Kidney epithelial cell (primary cell): ENCODE results near the gene LRP1. TPM values are rescaled to one million over a fixed set of nuclear protein-coding genes. Genes with fewer than 3 reads are reported as not detected.

ENCODE experiments used
- DNase-seq: peaks from one replicate; pipeline ENCODE4 v3.0.0-alpha.2; 2010; ENCODE audit warnings: low read depth
- H3K27me3 ChIP-seq: 2 replicates; pipeline ENCODE4 v1.6.0; 2011; ENCODE audit warnings: low read length; ENCODE audit not compliant: control insufficient read depth, insufficient read depth
- H3K36me3 ChIP-seq: 2 replicates; pipeline ENCODE4 v1.5.1; 2011; ENCODE audit warnings: low read length; ENCODE audit not compliant: control insufficient read depth, insufficient read depth
- H3K4me3 ChIP-seq: 2 replicates; pipeline ENCODE4 v1.5.1; 2011; ENCODE audit warnings: low read depth, mild to moderate bottlenecking, control low read depth, low read length
- total RNA-seq: library from RNA; depleted of rRNA; stranded (reverse); fragments of >200 nt; gene quantifications from 2 replicates; pipeline ENCODE4 v1.2.3, GENCODE V29; 2015
- TF ChIP-seq, protein P1 (sequence below): IDR thresholded peaks from 2 replicates; pipeline ENCODE4 v1.5.1; 2011; ENCODE audit warnings: mild to moderate bottlenecking, moderate library complexity, low read length, control low read depth, inconsistent platforms; ENCODE audit not compliant: insufficient read depth, poor library complexity, severe bottlenecking

Gene LRP1
- total RNA-seq, 1 donor from 2014 or later = 40.2 TPM

DNA sequence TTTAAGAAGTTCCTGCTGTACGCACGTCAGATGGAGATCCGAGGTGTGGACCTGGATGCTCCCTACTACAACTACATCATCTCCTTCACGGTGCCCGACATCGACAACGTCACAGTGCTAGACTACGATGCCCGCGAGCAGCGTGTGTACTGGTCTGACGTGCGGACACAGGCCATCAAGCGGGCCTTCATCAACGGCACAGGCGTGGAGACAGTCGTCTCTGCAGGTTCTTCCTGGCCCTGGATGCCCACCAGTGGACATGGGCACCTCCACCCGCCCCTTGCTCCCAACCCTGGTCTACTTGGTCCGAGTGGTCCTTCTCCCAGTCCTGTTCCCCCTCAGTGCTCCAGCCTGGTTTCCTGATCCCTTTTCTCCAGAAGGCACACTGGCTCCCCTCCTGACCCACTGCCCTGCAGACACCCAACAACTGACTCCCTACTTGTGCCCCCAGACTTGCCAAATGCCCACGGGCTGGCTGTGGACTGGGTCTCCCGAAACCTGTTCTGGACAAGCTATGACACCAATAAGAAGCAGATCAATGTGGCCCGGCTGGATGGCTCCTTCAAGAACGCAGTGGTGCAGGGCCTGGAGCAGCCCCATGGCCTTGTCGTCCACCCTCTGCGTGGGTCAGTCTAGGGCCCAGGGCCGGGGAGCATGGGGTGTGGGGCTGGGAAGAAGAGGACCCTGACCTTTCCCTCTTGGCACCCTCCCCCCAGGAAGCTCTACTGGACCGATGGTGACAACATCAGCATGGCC lies 51.2 kb downstream of the LRP1 start:
- no peaks in the 10 kb centered on the region for H3K27me3 ChIP-seq
- H3K36me3 ChIP-seq = peaks cover 2% of the 10 kb centered on the region
- H3K4me3 ChIP-seq = no peak overlapping the region
- TF ChIP-seq, protein P1, sequence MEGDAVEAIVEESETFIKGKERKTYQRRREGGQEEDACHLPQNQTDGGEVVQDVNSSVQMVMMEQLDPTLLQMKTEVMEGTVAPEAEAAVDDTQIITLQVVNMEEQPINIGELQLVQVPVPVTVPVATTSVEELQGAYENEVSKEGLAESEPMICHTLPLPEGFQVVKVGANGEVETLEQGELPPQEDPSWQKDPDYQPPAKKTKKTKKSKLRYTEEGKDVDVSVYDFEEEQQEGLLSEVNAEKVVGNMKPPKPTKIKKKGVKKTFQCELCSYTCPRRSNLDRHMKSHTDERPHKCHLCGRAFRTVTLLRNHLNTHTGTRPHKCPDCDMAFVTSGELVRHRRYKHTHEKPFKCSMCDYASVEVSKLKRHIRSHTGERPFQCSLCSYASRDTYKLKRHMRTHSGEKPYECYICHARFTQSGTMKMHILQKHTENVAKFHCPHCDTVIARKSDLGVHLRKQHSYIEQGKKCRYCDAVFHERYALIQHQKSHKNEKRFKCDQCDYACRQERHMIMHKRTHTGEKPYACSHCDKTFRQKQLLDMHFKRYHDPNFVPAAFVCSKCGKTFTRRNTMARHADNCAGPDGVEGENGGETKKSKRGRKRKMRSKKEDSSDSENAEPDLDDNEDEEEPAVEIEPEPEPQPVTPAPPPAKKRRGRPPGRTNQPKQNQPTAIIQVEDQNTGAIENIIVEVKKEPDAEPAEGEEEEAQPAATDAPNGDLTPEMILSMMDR = no peak
- no peak for DNase-seq

DNA sequence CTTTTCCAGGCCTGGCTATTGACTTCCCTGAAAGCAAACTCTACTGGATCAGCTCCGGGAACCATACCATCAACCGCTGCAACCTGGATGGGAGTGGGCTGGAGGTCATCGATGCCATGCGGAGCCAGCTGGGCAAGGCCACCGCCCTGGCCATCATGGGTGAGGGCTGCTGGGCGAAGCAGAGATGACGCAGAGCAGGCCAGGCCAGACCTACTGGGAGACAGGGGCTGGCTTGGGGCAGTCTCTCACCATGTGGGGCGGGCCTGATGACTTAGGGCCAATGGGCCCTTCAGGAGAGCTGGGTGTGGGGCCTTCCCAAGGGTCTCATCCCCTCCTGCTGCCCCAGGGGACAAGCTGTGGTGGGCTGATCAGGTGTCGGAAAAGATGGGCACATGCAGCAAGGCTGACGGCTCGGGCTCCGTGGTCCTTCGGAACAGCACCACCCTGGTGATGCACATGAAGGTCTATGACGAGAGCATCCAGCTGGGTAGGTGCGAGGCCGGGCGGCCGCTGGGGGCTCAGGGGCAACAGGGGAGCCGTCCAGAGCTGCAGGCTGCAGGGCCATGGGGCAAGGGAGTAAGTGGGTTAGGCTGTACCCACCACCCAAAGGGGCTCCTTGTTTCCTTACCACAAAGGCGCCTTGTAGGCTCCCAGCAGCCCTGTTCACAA lies 52.2 kb downstream of the LRP1 start:
- TF ChIP-seq, protein P1 = no peak
- no peaks in the 10 kb centered on the region for H3K27me3 ChIP-seq
- no peak overlapping the region for H3K4me3 ChIP-seq
- H3K36me3 ChIP-seq = peaks cover 2% of the 10 kb centered on the region
- DNase-seq = no peak

DNA sequence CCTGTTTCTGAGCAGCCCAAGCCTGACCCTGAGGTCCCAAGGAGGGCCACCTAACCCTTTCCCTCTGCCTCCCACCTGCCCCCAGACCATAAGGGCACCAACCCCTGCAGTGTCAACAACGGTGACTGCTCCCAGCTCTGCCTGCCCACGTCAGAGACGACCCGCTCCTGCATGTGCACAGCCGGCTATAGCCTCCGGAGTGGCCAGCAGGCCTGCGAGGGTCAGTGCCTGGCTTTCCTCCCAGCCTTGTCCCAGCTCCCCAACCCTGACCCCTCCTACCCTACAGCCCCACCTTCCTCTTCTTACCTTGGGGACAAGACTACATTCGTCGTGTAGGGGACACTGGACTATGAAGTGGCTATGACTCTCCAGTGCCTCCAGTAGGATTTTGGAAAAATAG lies 52.8 kb downstream of the LRP1 start:
- Histone ChIP-seq H3K36me3 (peaks cover 2% of the 10 kb centered on the region), H3K4me3 (no peak overlapping the region), H3K27me3 (no peaks in the 10 kb centered on the region)
- TF ChIP-seq, protein P1 = no peak
- DNase-seq = no peak

DNA sequence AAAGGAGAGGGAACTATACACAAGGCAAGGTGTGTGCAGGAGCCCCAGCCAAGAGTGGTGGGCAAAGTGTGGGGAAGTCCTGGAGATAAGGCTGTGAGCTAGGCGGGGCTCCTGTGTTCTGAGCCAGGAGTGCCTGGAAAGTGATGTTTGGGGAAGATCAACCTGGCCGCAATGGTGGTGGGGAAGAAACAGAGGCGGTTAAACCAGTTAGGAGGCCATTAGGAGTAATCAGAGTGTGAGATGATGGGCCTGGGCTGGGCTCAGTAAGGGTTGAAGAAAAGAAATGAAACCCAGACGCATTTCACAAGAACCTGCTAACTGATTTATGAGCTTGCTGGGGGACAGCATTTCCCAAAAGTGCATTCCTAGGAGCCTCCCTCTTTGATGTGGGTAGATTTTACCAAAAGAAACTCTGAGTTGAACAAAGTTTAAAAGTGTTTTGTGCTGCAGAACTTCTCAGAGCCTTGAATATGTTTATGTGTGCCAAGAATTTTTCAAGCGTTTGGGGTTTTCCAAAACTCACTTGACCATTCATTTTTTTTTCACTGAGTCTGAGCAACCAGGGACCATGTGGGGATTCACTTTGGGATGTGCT lies 53.4 kb downstream of the LRP1 start:
- TF ChIP-seq, protein P1 = no peak
- no peak for DNase-seq
- H3K36me3 ChIP-seq = peaks cover 2% of the 10 kb centered on the region
- H3K4me3 ChIP-seq = no peak overlapping the region
- no peaks in the 10 kb centered on the region for H3K27me3 ChIP-seq

DNA sequence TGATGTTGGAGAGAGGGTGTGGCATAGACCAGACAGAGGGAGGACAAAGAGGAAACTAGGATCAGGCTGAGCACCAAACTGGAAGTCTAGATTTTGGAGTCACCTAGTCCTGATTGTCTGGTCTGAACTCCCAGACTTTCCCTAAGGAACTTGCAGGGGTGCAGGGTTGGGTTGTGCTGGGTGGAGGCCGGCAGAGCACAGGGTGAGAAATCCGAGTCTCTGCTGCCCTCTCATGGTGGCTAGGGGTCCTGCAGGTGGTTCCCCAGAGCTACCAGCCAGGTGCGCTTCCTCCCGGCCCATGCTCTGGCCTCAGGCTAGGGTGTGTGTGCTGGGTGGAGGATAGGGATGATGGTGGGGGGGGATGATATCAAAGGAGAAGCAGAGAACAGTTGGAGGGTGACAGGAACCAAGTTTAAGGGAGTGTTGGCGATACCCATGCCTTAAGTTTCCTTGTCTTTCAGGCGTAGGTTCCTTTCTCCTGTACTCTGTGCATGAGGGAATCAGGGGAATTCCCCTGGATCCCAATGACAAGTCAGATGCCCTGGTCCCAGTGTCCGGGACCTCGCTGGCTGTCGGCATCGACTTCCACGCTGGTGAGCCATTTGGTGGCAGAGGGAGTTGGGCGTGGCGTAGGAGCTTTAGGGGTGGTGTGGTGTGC lies 54.8 kb downstream of the LRP1 start:
- TF ChIP-seq, protein P1 = peak; percentile 94
- no peaks in the 10 kb centered on the region for H3K27me3 ChIP-seq
- peaks cover 2% of the 10 kb centered on the region for H3K36me3 ChIP-seq
- DNase-seq = peak; percentile 10
- H3K4me3 ChIP-seq = no peak overlapping the region
